ENCODE results near the gene MYL5. TPM values are rescaled to one million over a fixed set of nuclear protein-coding genes. Genes with fewer than 3 reads are reported as not detected.

MYL5 gene
- total and polyA plus RNA-seq, 10 of the 15 experiments (the other 5 are each of a cell fraction or from before 2014, with no cell fraction given): 1.2 to 13.8 (median 7.1) TPM

DNA sequence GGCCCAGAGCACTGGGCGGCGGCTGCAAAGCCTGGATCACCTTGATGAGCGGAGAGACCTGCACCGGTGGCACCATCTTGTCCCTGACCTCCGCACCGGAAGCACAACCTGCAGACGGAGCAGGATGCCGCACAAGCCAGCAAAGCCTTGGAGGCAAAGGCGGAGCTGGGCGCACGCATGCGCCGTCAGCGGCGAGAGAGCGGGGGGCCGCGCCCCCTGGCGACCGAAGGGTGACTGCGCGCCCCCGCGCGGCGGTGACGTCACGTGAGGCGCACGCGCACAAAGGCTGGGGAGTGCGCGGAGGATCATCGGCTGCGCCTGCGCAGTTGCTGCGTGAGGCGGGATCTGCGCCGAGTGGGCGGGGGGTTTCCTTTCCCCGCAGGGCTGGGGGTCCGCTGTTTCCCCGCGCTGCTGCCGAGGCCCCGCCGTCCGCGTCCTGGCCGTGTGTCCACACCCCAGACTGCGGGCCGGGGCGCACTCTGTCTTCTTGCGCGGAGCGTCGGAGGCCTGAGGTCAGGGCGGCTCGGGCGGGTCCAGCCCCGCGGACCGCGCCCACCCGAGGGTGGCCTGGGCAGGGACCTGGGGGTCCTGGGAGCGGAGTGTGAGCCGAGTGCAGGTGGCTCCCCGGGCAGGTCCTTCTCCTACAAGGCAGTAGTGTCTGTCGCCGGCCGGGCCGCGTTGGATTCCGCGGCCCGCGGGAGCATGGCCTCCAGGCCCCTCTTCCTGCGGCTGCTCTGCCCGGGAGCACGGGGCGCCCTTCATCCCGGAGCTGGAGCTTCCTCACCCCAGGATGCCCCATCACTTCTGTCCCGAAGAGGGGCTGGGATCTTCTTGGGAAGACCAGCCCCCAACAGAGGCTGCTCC is at the start of gene MYL5, which contains the start of gene ATP5ME (continued):
- TF ChIP-seq RFX5 (IDR thresholded peaks at IDR 0.05; ENCODE audit: low read depth, low read length) (peak; percentile 62; the same call in 1 of the 2 replicates), EED (IDR thresholded peaks at IDR 0.05; ENCODE audit: low read depth) (0 out of 2 replicates have a peak, but pooled peaks have one; percentile 7), USF2 (IDR thresholded peaks at IDR 0.05; ENCODE audit: borderline replicate concordance, low read depth, low read length) (peak; percentile 64), ZSCAN29 (IDR thresholded peaks at IDR 0.05) (no peak), MEF2A (IDR thresholded peaks at IDR 0.05; ENCODE audit: insufficient read depth, low read depth, low read length) (no peak), SUPT20H (IDR thresholded peaks at IDR 0.05; ENCODE audit: borderline replicate concordance, control insufficient read depth, low read depth, low read length) (no peak), HDGF (IDR thresholded peaks at IDR 0.05) (no peak), RELA (IDR thresholded peaks at IDR 0.05; ENCODE audit: borderline replicate concordance, partially characterized antibody) (peak; percentile 100), RCOR1 (conservative IDR thresholded peaks at IDR 0.05; ENCODE audit: low read depth, low read length) (0 out of 2 replicates have a peak, but pooled peaks have one; percentile 14), STAT1 (conservative IDR thresholded peaks at IDR 0.05) (peak; percentile 83; the same call in 1 of the 2 replicates), NFXL1 (IDR thresholded peaks at IDR 0.05; ENCODE audit: borderline replicate concordance) (no peak), SP1 (IDR thresholded peaks at IDR 0.05; ENCODE audit: low read depth, low read length) (peak; percentile 59), IRF4 (IDR thresholded peaks at IDR 0.05; ENCODE audit: low read depth, low read length) (peak; percentile 60; the same call in 1 of the 2 replicates), NR2C1 (IDR thresholded peaks at IDR 0.05) (peak; percentile 98), YBX1 (IDR thresholded peaks at IDR 0.05) (no peak), TCF3 (IDR thresholded peaks at IDR 0.05; ENCODE audit: borderline replicate concordance, insufficient read depth, low read depth, low read length) (0 out of 2 replicates have a peak, but pooled peaks have one; percentile 10), BHLHE40 (IDR thresholded peaks at IDR 0.05; ENCODE audit: borderline replicate concordance in 1 of 2, low read depth in 2 of 2, low read length in 1 of 2) (peak; percentile 88 to 98)
- TF ChIP-seq, protein P1, sequence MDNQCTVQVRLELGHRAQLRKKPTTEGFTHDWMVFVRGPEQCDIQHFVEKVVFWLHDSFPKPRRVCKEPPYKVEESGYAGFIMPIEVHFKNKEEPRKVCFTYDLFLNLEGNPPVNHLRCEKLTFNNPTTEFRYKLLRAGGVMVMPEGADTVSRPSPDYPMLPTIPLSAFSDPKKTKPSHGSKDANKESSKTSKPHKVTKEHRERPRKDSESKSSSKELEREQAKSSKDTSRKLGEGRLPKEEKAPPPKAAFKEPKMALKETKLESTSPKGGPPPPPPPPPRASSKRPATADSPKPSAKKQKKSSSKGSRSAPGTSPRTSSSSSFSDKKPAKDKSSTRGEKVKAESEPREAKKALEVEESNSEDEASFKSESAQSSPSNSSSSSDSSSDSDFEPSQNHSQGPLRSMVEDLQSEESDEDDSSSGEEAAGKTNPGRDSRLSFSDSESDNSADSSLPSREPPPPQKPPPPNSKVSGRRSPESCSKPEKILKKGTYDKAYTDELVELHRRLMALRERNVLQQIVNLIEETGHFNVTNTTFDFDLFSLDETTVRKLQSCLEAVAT (IDR thresholded peaks at IDR 0.05): no peak
- TF ChIP-seq, protein P2, sequence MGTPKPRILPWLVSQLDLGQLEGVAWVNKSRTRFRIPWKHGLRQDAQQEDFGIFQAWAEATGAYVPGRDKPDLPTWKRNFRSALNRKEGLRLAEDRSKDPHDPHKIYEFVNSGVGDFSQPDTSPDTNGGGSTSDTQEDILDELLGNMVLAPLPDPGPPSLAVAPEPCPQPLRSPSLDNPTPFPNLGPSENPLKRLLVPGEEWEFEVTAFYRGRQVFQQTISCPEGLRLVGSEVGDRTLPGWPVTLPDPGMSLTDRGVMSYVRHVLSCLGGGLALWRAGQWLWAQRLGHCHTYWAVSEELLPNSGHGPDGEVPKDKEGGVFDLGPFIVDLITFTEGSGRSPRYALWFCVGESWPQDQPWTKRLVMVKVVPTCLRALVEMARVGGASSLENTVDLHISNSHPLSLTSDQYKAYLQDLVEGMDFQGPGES (IDR thresholded peaks at IDR 0.05): no peak
- TF ChIP-seq, protein P3, sequence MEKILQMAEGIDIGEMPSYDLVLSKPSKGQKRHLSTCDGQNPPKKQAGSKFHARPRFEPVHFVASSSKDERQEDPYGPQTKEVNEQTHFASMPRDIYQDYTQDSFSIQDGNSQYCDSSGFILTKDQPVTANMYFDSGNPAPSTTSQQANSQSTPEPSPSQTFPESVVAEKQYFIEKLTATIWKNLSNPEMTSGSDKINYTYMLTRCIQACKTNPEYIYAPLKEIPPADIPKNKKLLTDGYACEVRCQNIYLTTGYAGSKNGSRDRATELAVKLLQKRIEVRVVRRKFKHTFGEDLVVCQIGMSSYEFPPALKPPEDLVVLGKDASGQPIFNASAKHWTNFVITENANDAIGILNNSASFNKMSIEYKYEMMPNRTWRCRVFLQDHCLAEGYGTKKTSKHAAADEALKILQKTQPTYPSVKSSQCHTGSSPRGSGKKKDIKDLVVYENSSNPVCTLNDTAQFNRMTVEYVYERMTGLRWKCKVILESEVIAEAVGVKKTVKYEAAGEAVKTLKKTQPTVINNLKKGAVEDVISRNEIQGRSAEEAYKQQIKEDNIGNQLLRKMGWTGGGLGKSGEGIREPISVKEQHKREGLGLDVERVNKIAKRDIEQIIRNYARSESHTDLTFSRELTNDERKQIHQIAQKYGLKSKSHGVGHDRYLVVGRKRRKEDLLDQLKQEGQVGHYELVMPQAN (conservative IDR thresholded peaks at IDR 0.05): peak; percentile 58; the same call in 1 of the 2 replicates
- TF ChIP-seq, protein P4, sequence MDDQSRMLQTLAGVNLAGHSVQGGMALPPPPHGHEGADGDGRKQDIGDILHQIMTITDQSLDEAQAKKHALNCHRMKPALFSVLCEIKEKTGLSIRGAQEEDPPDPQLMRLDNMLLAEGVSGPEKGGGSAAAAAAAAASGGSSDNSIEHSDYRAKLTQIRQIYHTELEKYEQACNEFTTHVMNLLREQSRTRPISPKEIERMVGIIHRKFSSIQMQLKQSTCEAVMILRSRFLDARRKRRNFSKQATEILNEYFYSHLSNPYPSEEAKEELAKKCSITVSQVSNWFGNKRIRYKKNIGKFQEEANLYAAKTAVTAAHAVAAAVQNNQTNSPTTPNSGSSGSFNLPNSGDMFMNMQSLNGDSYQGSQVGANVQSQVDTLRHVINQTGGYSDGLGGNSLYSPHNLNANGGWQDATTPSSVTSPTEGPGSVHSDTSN (IDR thresholded peaks at IDR 0.05; ENCODE audit: insufficient replicate concordance, low read depth, low read length): no peak

Measured in GM12878 (cell line).